IMR-90 (cell line): ENCODE results near the gene ZC3H14. TPM values are rescaled to one million over a fixed set of nuclear protein-coding genes. Genes with fewer than 3 reads are reported as not detected.

Source experiments
- ATAC-seq: fragments of 200-7000 bp; cut with Tn5 transposase; 2 replicates; pipeline ENCODE4 v1.9.1; 2020; ENCODE audit warnings: low read depth, mild to moderate bottlenecking, moderate library complexity
- BruUV-seq: library from RNA; stranded (reverse); fragments of 400-500 nt; replicated peaks from 2 replicates; lab custom pipeline; 2021; lab: Mats Ljungman, UMichigan
- CTCF ChIA-PET: fragments of 300-600 bp; formaldehyde crosslinking; extraction: SDS; loops from one replicate; lab custom pipeline; 2021; ENCODE audit warnings: antibody characterized with exemption; lab: Yijun Ruan, JAX
- POLR2A ChIA-PET: fragments of 300-600 bp; sonication (Branson Sonifier 250); formaldehyde crosslinking; loops from one replicate; lab custom pipeline; 2022; ENCODE audit warnings: antibody characterized with exemption; ENCODE audit not compliant: unreplicated experiment; lab: Charles Lee
- DNase-seq: peaks from one replicate; pipeline ENCODE4 v3.0.0; 2013
- H2AFZ ChIP-seq: replicated peaks from 2 replicates; pipeline ENCODE3; 2013; ENCODE audit warnings: low read length, mild to moderate bottlenecking; ENCODE audit not compliant: poor library complexity
- H2AK5ac ChIP-seq: 2 replicates; pipeline ENCODE4 v1.6.1; 2013; ENCODE audit warnings: low read depth, low read length, inconsistent platforms
- H2AK9ac ChIP-seq: replicated peaks from 2 replicates; pipeline ENCODE3; 2013; ENCODE audit warnings: mild to moderate bottlenecking, low read depth, low read length, moderate library complexity; ENCODE audit not compliant: poor library complexity
- H2BK120ac ChIP-seq: 2 replicates; pipeline ENCODE4 v1.6.1; 2013; ENCODE audit warnings: low read depth, low read length, inconsistent platforms
- H2BK15ac ChIP-seq: 3 replicates; pipeline ENCODE4 v1.6.1; 2013; ENCODE audit warnings: low read depth, low read length, inconsistent platforms
- H2BK20ac ChIP-seq: 2 replicates; pipeline ENCODE4 v1.6.1; 2013; ENCODE audit warnings: low read depth, mild to moderate bottlenecking, inconsistent platforms, low read length, moderate library complexity
- H2BK5ac ChIP-seq: 2 replicates; pipeline ENCODE4 v1.6.1; 2013; ENCODE audit warnings: mild to moderate bottlenecking, low read depth, low read length, inconsistent platforms; ENCODE audit not compliant: poor library complexity, severe bottlenecking
- H3K14ac ChIP-seq: replicated peaks from 2 replicates; pipeline ENCODE4 v1.6.1; 2013; ENCODE audit warnings: low read depth, low read length, inconsistent platforms
- H3K18ac ChIP-seq: 2 replicates; pipeline ENCODE4 v1.6.1; 2013; ENCODE audit warnings: low read depth, low read length, control low read depth
- H3K23ac ChIP-seq: 2 replicates; pipeline ENCODE4 v1.6.1; 2013; ENCODE audit warnings: low read depth, low read length, inconsistent platforms
- H3K27ac ChIP-seq: 2 replicates; pipeline ENCODE4 v1.5.1; 2013; ENCODE audit warnings: mild to moderate bottlenecking, control low read depth, low read length; ENCODE audit not compliant: insufficient read depth
- H3K27me3 ChIP-seq: 2 replicates; pipeline ENCODE4 v1.6.1; 2013; ENCODE audit warnings: low read length; ENCODE audit not compliant: control insufficient read depth, insufficient read depth
- H3K36me3 ChIP-seq: 2 replicates; pipeline ENCODE4 v1.6.1; 2013; ENCODE audit warnings: low read length, mixed read lengths; ENCODE audit not compliant: control insufficient read depth, insufficient read depth
- H3K4ac ChIP-seq: 2 replicates; pipeline ENCODE4 v1.6.1; 2013; ENCODE audit warnings: low read depth, low read length, inconsistent platforms
- H3K4me1 ChIP-seq: 2 replicates; pipeline ENCODE4 v1.6.1; 2013; ENCODE audit warnings: low read length, mixed read lengths; ENCODE audit not compliant: control insufficient read depth, insufficient read depth
- H3K4me2 ChIP-seq: 2 replicates; pipeline ENCODE4 v1.6.1; 2013; ENCODE audit warnings: low read depth, mild to moderate bottlenecking, control low read depth, low read length, moderate library complexity
- H3K4me3 ChIP-seq: 2 replicates; pipeline ENCODE4 v1.5.1; 2013; ENCODE audit warnings: low read depth, mild to moderate bottlenecking, control low read depth, low read length, moderate library complexity; ENCODE audit not compliant: insufficient read depth
- H3K56ac ChIP-seq: 2 replicates; pipeline ENCODE4 v1.6.1; 2013; ENCODE audit warnings: low read length, inconsistent platforms; ENCODE audit not compliant: insufficient read depth; ENCODE audit errors: extremely low read depth
- H3K79me1 ChIP-seq, 2 experiments: 2 replicates each; pipeline ENCODE4 v1.6.1; 2013; ENCODE audit warnings: low read length in 2 of 2, inconsistent platforms in 1 of 2, low read depth in 1 of 2
- H3K9ac ChIP-seq: 2 replicates; pipeline ENCODE4 v1.6.1; 2013; ENCODE audit warnings: low read depth, low read length, control low read depth
- H3K9me1 ChIP-seq: 2 replicates; pipeline ENCODE4 v1.6.1; 2013; ENCODE audit warnings: low read length, inconsistent platforms; ENCODE audit not compliant: insufficient read depth
- H3K9me3 ChIP-seq: 2 replicates; pipeline ENCODE4 v1.6.1; 2013; ENCODE audit warnings: low read length; ENCODE audit not compliant: control insufficient read depth, insufficient read depth
- H4K20me1 ChIP-seq: 2 replicates; pipeline ENCODE4 v1.6.1; 2013; ENCODE audit warnings: low read length, inconsistent platforms; ENCODE audit not compliant: insufficient read depth
- H4K5ac ChIP-seq: 2 replicates; pipeline ENCODE4 v1.6.1; 2013; ENCODE audit warnings: mild to moderate bottlenecking, low read depth, low read length, control low read depth
- H4K8ac ChIP-seq, 2 experiments: 2 replicates each; pipeline ENCODE4 v1.6.1; 2013; ENCODE audit warnings: low read depth in 2 of 2, low read length in 2 of 2, control low read depth in 1 of 2, inconsistent platforms in 1 of 2
- H4K91ac ChIP-seq: 2 replicates; pipeline ENCODE4 v1.6.1; 2013; ENCODE audit warnings: low read depth, low read length, inconsistent platforms; ENCODE audit not compliant: insufficient read depth
- BHLHE40 ChIP-seq: fragments of 150-350 bp; IDR thresholded peaks from 2 replicates; pipeline ENCODE4 v1.6.1; 2016; ENCODE audit warnings: mild to moderate bottlenecking, low read depth, low read length
- CEBPB ChIP-seq: IDR thresholded peaks from 2 replicates; pipeline ENCODE4 v1.6.1; 2012; ENCODE audit warnings: low read depth, low read length, improper control_type of control experiment
- CHD1 ChIP-seq: IDR thresholded peaks from 2 replicates; pipeline ENCODE4 v1.6.1; 2012; ENCODE audit warnings: low read depth, low read length, improper control_type of control experiment
- POLR2A ChIP-seq: IDR thresholded peaks from 2 replicates; pipeline ENCODE4 v1.6.1; 2012; ENCODE audit warnings: mild to moderate bottlenecking, low read depth, low read length
- RAD21 ChIP-seq: IDR thresholded peaks from 2 replicates; pipeline ENCODE4 v1.6.1; 2012; ENCODE audit warnings: low read length, improper control_type of control experiment
- RCOR1 ChIP-seq: IDR thresholded peaks from 2 replicates; pipeline ENCODE4 v1.6.1; 2012; ENCODE audit warnings: mild to moderate bottlenecking, low read length, improper control_type of control experiment; ENCODE audit not compliant: insufficient replicate concordance
- USF2 ChIP-seq: fragments of 150-350 bp; IDR thresholded peaks from 2 replicates; pipeline ENCODE4 v1.6.1; 2017; ENCODE audit warnings: mild to moderate bottlenecking, antibody characterized with exemption, low read length, low read depth
- WGBS, 2 experiments: methylation state at CpG; one replicate each; pipeline versions ENCODE4 v1.1.5 to v1.1.7; 2013; ENCODE audit warnings: missing lambda C conversion rate in 2 of 2; ENCODE audit not compliant: insufficient read length in 1 of 2; ENCODE audit errors: extremely low coverage in 2 of 2; 5-methylcytosine and 5-hydroxymethylcytosine counted together
- dilution Hi-C: fragments of 300-500 bp; cut with HindIII; formaldehyde crosslinking; loops from one replicate; pipeline ENCODE4 v1.14.3; 2018; ENCODE audit warnings: low sequenced_read_pairs; ENCODE audit not compliant: unreplicated experiment
- in situ Hi-C: fragments of 300-500 bp; cut with MboI; formaldehyde crosslinking; loops from 3 replicates; pipeline ENCODE4 v1.14.3; 2019; ENCODE audit warnings: low sequenced_read_pairs, inconsistent platforms, mixed read lengths
- intact Hi-C: fragments of 100-400 bp; cut with micrococcal nuclease; formaldehyde crosslinking; loops from 2 replicates; pipeline ENCODE4 v1.10.0; 2022
- polyA plus RNA-seq, 3 experiments: library from polyadenylated mRNA; depleted of rRNA; stranded (reverse); fragments of >200 nt; gene quantifications; 2 replicates each; pipeline ENCODE4 v1.2.3, GENCODE V29; 2012; ENCODE audit warnings: low replicate concordance in 1 of 3
- total RNA-seq: library from RNA; depleted of rRNA; stranded (reverse); fragments of >200 nt; gene quantifications from 2 replicates; pipeline ENCODE4 v1.2.3, GENCODE V29; 2012

Gene ZC3H14
- total and polyA plus RNA-seq, 2 of the 4 experiments (the other 2 are of a cell fraction): 72.5 to 111 TPM

DNA sequence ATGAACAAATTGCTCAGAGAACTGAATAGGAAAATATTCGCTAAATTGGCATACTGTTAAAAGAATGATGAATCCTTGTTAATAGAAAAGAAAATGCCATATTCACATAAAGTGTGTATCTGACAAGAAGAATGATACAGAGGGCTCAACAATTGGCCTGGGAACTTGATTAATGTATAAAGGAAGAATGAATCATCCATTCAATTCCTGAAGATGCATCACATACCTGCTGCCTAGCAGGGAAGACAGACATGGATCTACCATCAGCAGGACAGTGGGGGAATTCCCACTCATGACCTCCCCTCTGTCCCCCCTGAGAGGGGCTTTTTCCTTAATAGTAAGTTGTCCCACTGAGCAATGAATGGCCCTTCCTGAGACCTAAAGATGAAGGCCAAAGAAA, 21.5 kb upstream of the ZC3H14 start:
- BruUV-seq: no TSS peak
- H3K79me1 ChIP-seq: peaks cover 32 to 64% of the 10 kb centered on the region in 2 experiments
- WGBS, 2 experiments: no CpG with 5 or more reads among the region's 1 CpG
- no peak overlapping the region for H4K91ac ChIP-seq
- H3K9me1 ChIP-seq: peaks cover 13% of the 10 kb centered on the region; the same call in 1 of the 2 replicates
- H3K4me2 ChIP-seq: no peak overlapping the region
- no peak overlapping the region for H4K5ac ChIP-seq
- peaks cover 28% of the 10 kb centered on the region for H3K36me3 ChIP-seq
- H3K27ac ChIP-seq: no peak overlapping the region
- ChIA-PET POLR2A (no interaction called here), CTCF (no interaction called here)
- H3K4me3 ChIP-seq: no peak overlapping the region
- no peak overlapping the region for H2BK20ac ChIP-seq
- H3K4me1 ChIP-seq: no peaks in the 10 kb centered on the region
- intact Hi-C loops (no loop called here), in situ Hi-C loops (no loop called here), dilution Hi-C loops (no loop called here)
- H2AFZ ChIP-seq: no peak overlapping the region
- no peak overlapping the region for H4K8ac ChIP-seq
- no peak overlapping the region for H2AK5ac ChIP-seq
- H3K4ac ChIP-seq: no peak overlapping the region
- no peak overlapping the region for H2AK9ac ChIP-seq
- ATAC-seq (no peak), DNase-seq (no peak)
- TF ChIP-seq USF2 (no peak), CHD1 (no peak), BHLHE40 (no peak), RCOR1 (no peak), POLR2A (no peak), CEBPB (no peak), RAD21 (no peak)
- H3K18ac ChIP-seq: no peak overlapping the region
- H3K14ac ChIP-seq: no peak overlapping the region
- H3K9ac ChIP-seq: no peak overlapping the region
- H3K27me3 ChIP-seq: no peaks in the 10 kb centered on the region
- H2BK15ac ChIP-seq: no peak overlapping the region
- H2BK120ac ChIP-seq: no peak overlapping the region
- no peak overlapping the region for H3K23ac ChIP-seq
- no peak overlapping the region for H3K56ac ChIP-seq
- peaks cover 32% of the 10 kb centered on the region for H4K20me1 ChIP-seq
- no peak overlapping the region for H2BK5ac ChIP-seq
- no peaks in the 10 kb centered on the region for H3K9me3 ChIP-seq
